ENCODE measurements around the gene DCP2.
"Not testable (repeated sequence)": the region's sequence is repeated elsewhere in the genome, so short reads cannot be mapped to it uniquely, and the experiment has no call there.

DCP2 gene

DNA sequence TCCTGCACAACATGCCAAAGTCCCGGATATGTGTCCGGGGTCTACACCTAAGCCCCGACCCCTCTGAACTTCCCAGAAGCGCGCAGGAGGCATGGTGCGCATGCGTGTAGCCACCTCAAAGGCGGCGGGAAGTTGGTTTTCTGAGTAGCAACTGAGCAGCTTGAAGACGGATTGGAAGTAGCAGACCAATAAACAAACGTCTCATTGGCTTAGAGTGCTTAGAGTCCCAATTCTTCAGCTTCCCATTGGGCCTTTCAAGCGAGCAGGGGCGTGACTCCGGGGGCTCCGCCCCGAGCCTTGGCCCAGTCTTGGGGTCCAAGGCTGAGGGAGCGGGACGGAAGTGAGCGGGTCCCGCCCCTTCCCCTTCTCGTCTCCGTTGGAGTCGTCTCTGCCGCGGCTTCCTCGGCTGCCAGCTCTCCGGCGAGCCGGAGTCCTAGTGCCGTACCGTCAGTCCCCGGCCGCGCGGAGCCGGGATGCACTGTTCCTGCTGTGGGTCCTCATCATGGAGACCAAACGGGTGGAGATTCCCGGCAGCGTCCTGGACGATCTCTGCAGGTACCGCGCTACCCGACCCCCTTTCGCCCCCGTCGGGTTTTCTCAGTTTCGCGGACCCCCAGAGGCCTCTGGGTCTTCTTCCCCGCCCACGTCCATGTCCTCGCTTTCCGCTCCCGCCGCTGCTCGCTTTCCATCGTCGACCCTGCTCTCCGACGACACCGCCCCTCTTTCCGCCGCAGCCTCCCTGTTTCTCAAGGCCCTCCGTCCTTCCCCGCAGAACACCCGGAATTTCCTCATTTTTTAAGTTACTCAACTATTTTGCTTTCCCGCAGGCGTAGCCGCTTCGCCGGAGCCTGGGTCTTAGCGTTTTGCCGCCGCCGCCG lies at the start of gene DCP2:
DCP2 (plus strand) TSS at position 367 of the 878 bp plus-strand sequence; CDS start at position 503, 136 bp downstream.
- DNase-seq (ENCODE audit: low spot score) (peak; percentile 99), FAIRE-seq (peak; percentile 91)

GRCh38 chr5:112929336-112930081 lies 47.1 kb upstream of the DCP2 start:
- DNase-seq (ENCODE audit: low spot score) (no peak), FAIRE-seq (no peak)

DNA sequence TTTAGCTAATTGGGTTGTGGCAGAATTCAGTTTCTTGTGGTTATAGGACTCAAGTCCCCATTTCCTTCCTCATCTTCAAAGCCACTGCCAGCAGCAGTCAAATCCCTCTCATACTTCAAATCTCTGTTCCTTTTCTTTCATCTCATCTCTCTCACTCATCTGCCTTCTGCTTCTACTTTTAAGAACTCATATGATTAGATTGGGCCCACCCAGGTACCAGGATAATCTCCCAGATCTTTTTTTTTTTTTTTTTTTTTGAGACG lies 46.6 kb upstream of the DCP2 start:
- DNase-seq (ENCODE audit: low spot score) = no peak

DNA sequence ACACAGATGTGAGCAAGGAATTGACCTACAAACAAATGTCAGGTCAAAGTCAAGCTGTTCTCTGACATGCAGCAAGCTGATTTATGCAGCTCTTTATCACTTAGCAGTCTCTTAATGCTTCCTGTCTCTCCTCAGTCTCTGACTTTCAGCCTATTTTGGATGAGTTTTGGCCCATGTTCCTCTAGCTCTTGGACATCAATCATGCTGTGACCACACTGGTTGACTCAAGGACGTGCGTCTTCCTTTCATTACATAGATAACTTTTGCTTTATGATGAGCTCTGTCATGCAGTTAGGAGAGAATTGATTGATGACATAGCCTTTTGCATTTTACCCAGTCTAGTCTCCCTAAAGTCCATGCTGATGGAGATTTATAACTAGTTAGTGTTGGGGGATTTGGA lies 45.1 kb upstream of the DCP2 start:
- FAIRE-seq (no peak), DNase-seq (ENCODE audit: low spot score) (no peak)

More for the DNA sequence above, 46.6 kb upstream of the DCP2 start:
- no peak for FAIRE-seq

GRCh38 chr5:112933105-112933504 lies 43.5 kb upstream of the DCP2 start:
- FAIRE-seq (no peak), DNase-seq (ENCODE audit: low spot score) (no peak)

GRCh38 chr5:112933651-112934365 lies 42.8 kb upstream of the DCP2 start:
- no peak for FAIRE-seq

DNA sequence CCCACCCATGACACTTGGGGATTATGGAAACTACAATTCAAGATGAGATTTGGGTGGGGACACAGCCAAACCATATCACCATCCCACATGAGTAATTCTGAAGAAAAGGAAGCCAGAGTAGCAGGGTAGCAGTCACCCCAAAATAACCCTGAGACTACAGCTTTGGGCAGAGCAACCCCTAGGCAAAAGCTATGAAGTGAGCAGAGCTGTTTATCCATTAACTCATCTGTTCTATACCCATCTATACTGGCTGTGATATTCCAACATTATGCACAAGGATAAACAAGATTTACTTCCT lies 42.3 kb upstream of the DCP2 start:
- no peak for FAIRE-seq
- no peak for DNase-seq (ENCODE audit: low spot score)

More at GRCh38 chr5:112933651-112934365, 42.8 kb upstream of the DCP2 start:
- no peak for DNase-seq (ENCODE audit: low spot score)

GRCh38 chr5:112935675-112936074 lies 40.9 kb upstream of the DCP2 start:
- FAIRE-seq (no peak), DNase-seq (ENCODE audit: low spot score) (no peak)

- FAIRE-seq (no peak), DNase-seq (ENCODE audit: low spot score) (no peak)
These were observed 38.3 kb upstream of the DCP2 start for GRCh38 chr5:112938286-112938685.

DNA sequence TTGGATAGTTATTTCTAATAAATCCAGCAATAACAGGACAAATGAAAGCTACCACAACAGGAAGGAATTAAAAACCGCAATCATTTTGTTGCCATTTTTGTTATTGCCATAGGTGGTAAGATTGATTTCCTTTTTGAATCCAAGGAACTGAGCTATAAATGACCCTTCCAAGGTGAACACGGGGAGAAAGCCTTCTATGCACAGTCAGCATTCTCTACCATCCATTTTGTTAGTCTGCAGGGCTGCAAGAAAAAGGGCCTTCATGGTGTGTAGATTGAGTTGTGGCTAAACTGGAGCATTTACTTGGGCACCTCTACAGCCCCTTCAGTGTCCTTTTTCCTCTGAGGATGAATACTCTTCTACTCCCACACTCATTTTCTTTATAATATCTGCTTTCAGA lies 35.9 kb upstream of the DCP2 start:
- FAIRE-seq (no peak), DNase-seq (ENCODE audit: low spot score) (no peak)

DNA sequence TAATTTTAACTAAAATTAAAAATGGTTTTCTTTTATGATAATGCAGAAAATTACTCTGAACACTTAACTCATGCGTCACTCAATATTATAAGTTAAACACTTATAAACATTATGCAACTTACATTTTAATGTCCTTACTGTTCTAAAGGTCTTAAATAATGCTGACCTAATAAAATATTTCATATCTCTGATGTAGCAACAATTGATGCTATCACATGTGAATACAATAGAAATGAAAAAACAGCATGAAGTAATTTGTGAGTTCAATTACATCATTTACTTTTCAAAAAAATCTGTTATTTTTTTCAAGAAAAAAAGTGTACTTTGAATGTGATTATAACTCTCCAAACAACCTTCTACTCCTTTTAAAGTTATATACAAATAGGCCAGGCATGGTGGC lies 28.1 kb upstream of the DCP2 start:
- no peak for FAIRE-seq

DNA sequence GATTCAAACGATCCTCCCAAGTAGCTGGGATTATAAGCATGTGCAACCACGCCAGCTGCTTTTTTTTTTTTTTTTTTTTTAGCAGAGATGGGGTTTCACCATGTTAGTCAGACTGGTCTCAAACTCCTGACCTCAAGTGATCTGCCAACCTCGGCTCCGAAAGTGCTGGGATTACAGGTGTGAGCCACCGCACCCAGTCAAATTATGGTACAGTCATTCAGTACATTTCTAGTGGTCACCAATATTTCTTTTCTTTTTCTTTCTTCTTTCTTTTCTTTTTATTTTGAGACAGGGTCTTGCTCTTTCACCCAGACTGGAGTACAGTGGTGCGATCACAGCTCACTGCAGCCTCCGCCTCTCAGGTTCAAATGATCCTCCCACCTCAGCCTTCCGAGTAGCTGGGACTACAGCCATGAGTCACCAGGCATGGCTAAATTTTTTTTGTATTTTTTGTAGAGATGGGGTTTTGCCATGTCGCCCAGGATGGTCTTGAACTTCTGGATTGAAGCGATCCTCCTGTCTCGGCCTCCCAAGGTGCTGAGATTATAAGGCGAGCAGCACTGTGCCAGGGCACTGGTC lies 25.4 kb upstream of the DCP2 start:
- no peak for DNase-seq (ENCODE audit: low spot score)
- FAIRE-seq = no peak

More for the DNA sequence above, 28.1 kb upstream of the DCP2 start:
- no peak for DNase-seq (ENCODE audit: low spot score)

DNA sequence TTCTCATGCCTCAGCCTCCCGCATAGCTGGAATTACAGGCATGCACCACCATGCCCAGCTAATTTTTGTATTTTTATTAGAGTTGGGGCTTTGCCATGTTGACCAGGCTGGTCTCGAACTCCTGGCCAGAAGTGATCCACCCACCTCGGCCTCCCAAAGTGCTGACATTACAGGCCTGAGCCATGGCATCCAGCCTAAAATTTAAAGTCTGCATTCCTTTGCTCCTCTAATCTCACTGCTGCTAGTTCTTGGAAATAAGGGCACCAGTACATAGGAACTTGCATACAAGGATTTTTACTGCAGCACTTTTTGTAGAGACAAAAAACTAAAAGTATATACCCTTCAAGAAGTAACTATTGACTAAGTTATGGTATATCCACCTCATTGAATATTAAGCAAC lies 20.0 kb upstream of the DCP2 start:
- FAIRE-seq (no peak), DNase-seq (ENCODE audit: low spot score) (no peak)

DNA sequence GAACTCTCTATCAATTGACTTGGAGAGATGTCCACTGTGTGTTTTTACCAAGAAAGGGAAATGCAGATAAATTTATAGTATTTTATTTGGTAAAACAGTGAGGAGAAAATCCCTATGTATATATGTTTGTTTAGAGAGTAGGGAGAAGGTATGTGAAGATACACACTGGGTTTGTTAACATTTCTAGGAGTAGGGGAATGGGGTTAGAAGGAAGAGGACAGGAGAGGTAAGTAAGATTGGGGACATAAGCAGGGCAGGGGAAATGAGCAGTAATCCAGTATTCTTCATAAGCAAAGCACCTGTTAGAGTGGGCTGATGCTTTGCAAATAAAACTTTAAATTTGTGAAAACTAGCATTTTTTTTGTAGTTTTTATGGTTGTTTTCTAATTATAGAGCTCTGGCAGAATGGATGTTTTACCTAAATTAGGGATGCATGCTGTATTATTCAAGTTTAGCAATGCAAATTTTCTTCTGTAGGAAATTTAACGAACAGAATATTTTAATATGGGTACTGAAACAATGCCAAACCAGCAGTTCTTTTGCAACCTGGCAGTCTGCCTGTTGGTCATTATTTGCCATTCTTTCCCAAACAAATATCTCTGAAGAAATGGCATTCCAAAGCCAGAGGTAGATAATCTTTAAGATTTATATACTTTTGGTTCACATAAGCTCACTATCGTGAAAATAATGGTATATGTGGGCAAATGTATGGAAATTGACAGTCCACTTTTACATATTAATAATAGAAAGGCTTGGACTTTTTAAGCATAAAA lies 19.4 kb upstream of the DCP2 start:
- DNase-seq (ENCODE audit: low spot score) (no peak), FAIRE-seq (no peak)

DNA sequence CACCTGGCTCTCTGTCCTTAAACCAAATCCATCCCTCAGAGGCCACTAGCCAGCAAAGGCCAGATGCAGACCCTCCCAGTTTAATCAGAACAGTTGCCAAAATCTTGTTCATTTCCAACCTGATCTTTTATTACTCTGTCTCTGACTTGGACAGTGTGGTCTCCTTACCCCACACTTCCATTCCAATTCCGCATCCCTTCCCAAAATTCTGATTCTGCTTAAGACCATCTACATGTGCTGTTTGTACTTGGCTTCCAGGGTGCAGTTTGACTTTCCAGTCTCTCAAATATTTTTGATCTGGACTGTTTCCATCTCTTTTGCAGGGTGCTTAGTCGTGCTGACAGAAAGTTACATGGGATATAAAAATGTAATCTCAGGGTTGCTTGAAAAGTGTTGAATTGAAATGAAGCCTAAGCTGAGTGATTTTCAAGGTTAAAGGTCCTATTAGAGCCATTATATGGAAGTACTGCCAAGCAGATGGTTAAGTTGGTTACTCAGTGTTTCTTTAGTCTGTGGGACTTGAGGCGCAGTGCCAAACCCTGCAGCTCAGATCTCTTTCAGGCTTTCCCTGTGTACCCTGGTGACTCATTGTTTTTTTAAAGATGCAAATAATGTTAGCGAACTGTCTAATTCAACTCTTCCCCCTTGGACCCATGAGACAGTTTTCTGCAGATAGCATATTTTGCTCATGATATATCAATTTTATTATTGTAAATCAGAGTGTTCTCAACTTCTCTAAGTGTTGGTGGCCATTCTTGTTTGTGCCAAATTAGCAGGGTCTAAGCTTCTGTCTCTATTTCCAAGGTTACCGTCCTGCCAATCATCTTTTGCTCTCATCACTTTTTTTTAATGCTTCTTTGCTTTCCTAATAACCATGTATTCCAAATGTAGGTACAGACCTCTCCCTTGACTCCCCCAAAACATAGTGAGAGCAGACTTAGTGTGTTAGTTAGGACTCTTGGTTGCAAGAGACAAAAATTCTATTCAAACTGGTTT lies 18.2 kb upstream of the DCP2 start:
- DNase-seq (ENCODE audit: low spot score) (peak; percentile 78), FAIRE-seq (peak; percentile 92)

DNA sequence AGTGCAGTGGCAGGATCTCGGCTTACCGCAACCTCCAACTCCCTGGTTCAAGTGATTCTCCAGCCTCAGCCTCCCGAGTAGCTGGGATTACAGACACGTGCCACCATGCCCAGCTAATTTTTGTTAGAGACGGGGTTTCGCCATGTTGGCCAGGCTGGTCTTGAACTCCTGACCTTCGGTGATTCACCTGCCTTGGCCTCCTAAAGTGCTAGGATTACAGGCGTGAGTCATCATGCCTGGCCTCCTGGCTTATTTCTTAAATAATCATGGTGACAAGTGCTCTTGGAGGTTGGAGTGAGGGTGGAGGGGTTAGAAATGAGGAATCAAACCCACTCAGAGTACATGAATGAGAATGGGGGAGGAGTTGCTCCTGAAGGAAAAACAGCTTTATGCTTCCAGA lies 16.7 kb upstream of the DCP2 start:
- FAIRE-seq = peak; percentile 81
- DNase-seq (ENCODE audit: low spot score) = peak; percentile 84

DNA sequence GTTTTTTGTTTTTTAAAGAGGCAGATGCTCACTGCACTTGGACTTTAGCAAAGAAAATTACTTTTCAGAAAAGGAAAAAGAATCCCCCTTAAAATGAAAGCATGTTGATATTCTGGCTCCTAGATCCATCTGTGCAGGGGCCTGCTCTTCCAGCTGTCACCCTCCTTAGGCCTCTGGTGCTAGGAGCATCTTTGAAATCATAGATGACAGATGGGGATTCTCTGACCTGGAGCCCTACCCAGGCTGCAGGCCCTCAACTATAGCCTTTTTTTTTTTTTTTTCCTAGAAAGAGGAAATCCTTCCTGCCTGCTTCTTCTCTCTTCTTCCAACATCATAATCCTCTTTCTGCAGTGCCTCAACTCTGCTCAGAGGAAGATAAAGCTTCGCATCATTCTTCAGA lies 16.3 kb upstream of the DCP2 start:
- no peak for FAIRE-seq

DNA sequence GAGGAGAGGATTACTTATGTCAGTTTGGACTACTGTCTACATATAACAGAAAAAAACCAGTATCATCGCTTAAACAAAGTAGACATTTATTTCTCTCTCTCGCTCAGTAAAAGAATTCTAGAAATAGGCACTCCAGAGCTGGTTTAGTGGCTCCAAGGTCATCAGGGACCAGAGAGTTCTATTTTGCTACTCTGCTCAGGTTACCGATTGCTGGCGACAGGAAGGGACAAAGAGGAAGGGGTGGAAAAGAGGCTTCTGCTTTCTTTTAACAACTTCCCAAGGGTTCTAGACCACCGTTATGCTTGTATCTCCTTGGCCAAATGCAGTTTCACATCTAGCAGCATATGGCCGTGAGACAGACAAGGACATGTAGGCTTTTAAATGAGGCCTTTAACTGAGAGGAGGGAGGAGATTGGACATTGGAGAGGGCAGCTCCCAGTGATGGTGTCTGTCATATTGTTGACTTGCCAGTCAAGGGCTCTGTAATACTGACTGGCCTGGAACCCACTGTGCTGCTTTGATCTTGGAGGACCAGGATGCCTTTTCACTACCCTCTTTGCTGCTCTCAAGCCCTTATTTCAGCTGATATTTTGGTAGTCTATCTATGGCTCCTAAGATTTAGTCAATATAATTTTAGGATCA lies 15.6 kb upstream of the DCP2 start:
- FAIRE-seq = no peak

More for the DNA sequence above, 16.3 kb upstream of the DCP2 start:
- no peak for DNase-seq (ENCODE audit: low spot score)

DNA sequence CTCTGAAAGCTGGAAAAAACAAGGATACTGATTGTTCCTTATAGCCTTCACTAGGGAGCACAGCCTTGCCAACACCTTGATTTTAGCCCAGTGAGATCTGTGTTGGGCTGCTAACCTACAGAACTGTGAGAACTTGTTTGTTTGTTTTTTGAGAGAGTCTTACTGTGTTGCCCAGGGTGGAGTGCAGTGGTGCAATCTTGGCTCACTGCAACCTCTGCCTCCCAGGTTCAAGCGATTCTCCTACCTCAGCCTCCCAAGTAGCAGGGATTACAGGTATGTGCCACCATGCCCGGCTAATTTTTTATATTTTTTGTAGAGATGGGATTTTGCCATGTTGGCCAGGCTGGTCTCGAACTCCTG lies 13.2 kb upstream of the DCP2 start:
- not testable (repeated sequence) for DNase-seq (ENCODE audit: low spot score); FAIRE-seq

More for the DNA sequence above, 15.6 kb upstream of the DCP2 start:
- no peak for DNase-seq (ENCODE audit: low spot score)

Measured in RCC 7860 (cell line).